Hepatic stellate cell (primary cell): ENCODE data around the gene RASGRP3.
A peak's percentile ranks its signal among the peaks of the same experiment; 100 is the strongest.
"Not testable (repeated sequence)": the region's sequence is repeated elsewhere in the genome, so short reads cannot be mapped to it uniquely, and the experiment has no call there.

ENCODE experiments used
- DNase-seq: peaks from one replicate; pipeline ENCODE4 v3.0.0; 2011; ENCODE audit warnings: low spot score

RASGRP3 gene, protein sequence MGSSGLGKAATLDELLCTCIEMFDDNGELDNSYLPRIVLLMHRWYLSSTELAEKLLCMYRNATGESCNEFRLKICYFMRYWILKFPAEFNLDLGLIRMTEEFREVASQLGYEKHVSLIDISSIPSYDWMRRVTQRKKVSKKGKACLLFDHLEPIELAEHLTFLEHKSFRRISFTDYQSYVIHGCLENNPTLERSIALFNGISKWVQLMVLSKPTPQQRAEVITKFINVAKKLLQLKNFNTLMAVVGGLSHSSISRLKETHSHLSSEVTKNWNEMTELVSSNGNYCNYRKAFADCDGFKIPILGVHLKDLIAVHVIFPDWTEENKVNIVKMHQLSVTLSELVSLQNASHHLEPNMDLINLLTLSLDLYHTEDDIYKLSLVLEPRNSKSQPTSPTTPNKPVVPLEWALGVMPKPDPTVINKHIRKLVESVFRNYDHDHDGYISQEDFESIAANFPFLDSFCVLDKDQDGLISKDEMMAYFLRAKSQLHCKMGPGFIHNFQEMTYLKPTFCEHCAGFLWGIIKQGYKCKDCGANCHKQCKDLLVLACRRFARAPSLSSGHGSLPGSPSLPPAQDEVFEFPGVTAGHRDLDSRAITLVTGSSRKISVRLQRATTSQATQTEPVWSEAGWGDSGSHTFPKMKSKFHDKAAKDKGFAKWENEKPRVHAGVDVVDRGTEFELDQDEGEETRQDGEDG

DNA sequence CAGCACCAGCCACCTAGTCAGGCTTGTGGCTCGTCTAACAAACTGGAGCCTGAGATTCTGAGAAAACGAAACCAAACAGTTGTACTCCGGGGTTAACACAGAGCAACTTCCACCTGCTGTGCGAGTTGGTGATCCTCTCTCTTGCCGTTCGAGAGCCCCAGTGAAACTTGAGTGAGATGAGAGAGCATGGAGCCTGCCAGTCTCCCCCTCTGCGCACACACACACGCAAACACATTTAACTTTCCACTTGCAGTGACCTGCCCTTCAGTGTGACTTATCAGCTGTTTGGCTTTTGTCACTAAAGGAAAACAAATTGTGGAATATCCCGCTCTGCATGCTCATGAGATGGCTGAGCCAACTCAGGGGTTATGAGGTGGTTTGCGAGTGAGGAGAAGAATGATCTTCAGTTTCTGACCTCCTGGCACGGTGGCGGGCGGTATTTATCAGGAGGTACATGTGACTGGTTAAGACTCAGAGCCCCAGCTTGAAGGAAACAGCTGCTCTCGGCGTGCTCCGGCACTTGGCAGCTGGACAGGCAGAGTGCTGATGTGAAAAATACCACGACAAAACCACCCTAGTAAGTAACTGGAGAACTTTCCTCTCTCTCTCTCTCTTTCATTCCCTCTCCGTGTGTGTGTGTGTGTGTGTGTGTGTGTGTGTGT, at the start of gene RASGRP3:
TSS of gene RASGRP3 (plus strand) at position 519 of the 662 bp plus-strand sequence. CDS start 38,488 bp downstream, outside the sequence.
- peak; percentile 75 for DNase-seq

DNA sequence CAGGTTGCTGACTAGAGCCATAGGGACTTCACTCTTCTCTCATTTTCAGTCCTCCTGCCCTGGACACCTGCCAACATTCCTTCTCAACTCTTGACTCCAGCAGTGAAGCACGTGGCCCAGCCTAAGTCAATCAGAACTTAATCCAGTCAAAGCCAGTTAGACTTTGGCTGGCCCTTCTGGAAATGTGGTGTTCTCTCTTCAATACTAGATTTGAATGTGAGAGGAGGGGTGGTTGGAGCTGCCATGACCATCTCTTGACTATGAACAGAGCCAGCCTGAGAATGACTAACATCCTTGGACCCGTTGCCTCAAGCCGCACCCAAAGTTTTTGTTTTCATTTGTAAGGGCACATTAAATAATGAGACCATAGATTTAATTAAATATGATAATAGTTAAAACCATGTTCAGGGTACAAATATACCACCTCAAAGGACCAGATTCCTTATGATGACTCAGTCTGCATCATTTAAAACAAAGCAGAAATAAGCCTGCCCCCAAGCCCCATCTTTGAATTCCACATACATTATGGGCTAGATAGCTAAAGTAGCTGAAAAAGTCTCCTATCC, 49.7 kb upstream of the RASGRP3 start:
- DNase-seq, result peak; percentile 49

DNA sequence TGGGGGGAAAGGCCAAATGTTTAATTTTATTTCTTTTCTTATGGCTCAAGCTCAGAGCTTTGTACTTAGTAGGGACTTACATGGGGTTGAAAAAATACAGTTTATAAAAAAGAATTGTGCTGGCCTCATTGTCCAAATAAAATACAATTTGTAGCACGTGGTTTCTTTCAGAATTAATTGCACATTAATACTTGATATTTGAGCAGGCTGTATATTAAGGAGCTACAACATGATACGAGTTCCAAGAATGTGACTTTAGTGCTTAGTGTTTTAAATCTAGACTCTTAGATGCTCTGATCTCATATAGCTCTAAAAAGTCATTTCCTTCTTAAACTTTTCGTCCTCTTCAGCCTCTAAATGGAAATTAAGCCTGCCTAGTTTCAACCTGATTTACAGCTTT, 46.4 kb upstream of the RASGRP3 start:
- no peak for DNase-seq

DNA sequence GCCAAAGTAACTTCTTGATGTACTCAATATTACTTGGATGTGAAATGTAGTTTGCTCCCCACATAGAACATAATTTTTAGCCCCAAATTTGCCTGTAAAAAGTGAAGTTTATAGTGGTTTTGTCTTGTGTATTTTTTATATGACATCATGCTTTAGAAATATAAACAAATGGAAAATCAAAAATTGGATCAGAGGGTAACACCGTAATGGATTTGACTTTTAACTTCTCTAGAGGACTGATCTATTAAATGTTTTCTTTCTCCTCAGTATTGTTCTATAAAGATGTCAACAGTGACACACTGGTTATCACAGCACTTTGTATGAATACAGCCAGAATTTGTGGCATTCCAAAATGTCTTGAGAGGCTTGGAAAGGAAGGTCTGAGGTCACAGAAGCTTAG, 45.6 kb upstream of the RASGRP3 start:
- DNase-seq, result no peak

DNA sequence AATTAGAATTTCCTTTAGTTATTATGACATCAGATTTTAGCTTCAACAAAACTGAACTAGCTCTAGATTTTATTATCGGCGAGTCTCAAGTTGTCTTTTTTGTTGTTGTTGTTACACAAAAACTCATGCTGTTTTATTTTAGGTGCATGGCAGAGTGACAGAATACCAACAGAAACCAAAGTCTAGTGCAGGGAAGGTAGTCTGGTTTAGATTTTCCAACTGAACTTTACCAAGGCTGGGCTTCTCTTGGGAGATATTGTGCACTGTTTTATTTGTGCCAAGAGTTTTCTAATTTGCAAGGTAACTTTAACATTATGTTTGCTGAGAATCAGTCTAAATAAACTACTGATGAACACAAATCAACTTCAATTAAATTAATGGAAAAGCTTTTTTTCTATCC, 43.6 kb upstream of the RASGRP3 start:
- no peak for DNase-seq

DNA sequence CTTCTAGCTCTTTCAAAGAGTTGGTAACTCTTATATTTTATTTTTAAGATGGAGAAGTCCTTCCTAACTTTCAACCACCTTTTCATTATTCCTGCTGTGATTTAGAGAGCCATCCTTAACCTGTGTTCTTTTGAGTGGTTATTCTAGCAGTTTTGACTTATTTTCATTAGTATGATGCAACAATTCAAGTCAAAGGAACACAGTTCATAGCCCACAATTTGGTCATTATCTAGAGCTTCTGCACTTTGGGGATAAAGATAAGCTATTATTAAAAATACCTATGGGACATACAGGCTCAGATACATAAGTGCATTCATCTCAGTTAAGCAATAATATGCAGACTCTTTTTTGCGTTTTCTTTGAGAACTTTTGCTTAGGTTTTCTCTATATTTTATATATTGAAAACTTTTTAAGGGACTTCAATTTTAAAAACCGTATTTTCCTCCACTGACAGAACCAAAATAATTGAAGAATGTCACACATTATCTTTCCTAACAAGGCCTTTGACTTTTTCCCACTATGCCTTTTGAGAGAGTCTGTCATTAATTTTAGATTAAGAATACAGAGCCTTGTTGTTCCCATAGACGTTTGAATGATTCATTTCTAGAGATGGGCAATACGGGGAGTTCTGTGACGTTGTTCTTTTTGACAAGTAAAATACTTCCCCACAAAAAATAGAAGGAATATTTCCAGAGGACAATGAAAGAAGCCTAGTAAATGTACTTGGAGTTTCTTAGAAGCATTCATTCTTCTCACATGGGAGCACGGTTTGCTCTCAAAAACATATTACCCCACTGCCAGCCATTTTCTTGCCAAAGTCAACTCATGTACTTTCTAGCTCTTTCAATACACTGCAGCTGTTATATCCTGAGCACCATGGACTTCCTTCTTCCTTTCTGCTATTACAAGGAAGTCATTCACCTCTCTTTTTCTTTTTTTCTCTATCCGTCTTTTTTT, 42.9 kb upstream of the RASGRP3 start:
- DNase-seq, result no peak

DNA sequence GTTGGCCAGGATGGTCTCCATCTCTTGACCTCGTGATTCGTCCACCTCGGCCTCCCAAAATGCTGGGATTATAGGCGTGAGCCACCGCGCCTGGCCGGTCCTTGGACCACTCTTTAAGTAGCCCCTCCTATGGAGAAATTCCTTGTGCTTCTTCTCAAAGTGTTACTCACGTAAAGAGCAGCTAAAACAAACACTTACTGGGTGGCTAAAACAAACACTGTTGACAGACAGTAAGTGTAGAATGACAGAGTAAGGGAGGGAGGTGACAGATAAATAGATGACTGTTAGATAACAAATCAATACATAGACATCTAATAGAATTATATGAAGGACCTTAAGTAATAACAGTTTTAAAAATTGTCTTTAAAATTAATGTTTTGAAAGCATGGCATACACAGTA, 40.9 kb upstream of the RASGRP3 start:
- no peak for DNase-seq

DNA sequence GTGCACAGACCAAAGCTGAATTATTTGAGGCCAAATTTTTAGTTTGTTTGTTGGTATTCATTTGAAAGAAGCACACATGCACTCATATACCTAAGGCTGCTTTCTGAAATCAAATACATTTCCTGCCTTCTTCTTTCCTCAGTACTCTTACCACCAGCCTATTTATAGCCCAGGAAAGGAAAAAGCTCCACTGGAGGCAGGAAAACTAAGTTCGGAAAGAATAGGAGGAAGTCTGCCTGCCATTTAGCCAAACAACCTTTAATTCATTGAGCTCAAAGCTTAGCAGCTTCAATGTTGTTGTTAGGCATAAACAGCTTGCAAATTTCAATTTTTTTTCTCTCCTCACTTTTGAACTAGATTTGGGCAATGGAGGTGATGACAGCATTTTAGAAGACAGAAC, 40.4 kb upstream of the RASGRP3 start:
- DNase-seq, result no peak

DNA sequence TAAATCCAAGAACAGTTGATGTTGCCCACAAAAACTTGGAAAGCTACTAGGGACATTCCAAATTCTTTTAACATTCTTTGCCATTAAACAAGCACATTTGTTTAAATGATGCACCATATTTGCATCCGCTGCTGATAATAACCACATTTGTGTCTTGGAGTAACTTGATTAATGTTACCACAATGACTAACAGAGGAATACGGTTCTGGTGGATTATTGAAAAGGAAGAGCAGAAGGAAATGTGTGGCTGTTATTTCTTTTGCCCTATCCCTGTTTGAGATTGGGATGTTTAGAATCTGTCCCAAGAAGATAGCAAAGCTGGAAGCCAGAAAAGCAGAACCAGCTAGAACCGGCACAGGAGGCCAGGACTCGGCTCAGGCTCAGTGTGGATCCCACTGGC, 39.2 kb upstream of the RASGRP3 start:
- peak; percentile 73 for DNase-seq

DNA sequence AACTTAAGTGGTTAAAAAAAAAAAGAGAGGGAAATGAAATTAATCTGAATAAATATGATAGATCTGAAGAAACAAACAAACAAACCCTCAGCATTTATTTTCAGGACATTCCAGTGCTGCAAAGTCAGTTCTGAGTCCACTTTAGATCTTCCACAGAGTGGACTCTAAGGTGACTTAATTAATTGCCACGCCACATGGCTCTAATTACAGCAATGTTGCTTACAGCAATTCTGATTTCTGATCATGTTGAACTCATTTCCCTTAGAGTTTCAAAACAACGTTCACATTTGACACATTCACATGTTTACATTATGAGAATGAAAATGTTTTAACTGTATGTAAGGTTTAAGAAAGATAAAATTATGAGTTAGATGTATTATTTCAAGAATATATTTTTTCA, 38.6 kb upstream of the RASGRP3 start:
- no peak for DNase-seq

DNA sequence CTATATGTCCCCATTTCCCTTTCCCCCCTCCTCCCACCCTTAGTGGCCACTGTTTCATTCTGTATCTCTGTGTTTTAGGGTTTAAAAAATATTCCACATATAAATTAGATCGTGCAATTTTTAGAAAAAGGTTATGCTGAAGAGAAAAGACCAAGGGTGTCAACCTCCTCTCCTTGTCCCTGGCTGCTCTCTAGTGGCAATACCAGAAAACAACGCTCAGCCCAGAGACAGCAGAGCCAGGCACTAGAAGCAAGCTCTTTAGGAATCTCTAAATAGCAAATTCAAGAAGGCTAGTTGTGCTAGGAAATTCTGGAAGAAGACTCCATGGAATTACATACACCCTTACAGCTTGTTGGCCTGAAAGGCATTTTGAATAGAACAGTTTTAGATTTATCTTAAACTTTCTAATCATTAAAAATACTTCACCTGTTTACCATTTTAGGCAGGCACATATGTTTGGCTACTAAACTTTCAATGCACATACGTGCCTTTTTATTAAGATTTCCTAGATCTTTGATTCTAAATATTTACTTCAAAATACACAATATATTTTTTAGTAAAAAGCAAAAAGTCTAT, 35.1 kb upstream of the RASGRP3 start:
- peak; percentile 65 for DNase-seq

DNA sequence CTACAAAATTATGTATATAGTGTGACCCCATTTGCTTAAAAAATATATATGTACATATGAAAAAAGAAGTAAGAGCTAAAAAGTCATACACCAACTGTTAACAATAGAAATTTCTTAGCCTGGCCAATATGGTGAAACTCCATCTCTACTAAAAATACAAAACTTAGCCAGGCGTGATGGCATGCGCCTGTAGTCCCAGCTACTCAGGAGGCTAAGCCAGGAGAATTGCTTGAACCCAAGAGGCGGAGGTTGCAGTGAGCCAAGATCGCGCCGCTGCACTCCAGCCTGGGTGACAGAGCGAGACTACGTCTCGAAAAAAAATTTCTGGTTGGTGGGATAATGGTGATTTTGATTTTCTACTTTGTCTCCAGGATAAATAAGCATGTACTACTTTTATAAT, 34.4 kb upstream of the RASGRP3 start:
- DNase-seq, result not testable (repeated sequence)

DNA sequence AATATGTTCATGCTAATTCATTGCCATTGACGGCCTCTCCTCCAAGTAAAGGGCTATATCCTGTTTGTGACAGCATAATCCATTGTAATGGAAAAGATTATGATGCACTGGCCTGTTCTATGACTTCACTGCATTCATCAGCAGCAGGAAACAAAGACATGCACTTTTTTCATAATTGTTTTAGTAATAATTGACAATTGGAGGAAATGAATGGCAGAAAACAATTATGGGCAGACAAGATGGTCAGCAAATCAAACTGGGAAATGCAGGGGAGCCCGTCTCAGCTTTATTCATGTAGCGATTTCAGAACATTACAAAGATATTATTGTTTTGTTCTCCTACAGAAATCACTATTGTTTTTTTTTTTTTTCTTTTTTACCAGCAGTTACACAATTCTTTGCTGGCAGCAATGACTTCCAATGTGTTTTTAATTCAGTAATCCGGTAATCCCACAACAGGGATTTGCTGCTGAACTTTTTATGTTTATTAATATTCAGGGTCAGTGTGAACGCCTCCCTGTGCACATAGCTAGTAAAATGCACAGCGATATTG, 33.8 kb upstream of the RASGRP3 start:
- DNase-seq, result no peak

DNA sequence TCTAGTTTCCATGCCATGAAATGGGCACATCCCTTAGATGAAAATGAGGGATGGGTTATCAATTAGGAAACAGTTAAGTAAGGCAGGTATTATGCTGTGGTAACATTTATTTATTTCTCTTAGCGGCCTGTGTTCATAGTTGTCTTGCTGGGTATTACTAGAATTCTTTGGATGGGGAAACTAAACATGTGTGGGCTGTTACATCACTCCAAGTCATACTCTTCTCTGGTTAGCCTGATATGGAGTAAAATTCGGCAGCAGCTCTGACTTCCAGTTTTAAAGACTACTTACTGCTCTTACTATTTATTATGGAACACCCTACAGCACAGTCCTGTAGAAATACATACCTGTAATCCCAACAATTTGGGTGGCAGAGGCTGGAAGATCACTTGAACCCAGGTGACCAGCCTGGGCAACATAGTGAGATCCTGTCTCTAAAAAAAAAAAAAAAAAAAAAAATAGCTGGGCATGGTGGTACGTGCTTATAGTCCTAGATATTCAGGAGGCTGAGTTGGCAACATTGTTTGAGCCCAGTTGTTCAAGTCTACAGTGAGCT, 33.1 kb upstream of the RASGRP3 start:
- no peak for DNase-seq

DNA sequence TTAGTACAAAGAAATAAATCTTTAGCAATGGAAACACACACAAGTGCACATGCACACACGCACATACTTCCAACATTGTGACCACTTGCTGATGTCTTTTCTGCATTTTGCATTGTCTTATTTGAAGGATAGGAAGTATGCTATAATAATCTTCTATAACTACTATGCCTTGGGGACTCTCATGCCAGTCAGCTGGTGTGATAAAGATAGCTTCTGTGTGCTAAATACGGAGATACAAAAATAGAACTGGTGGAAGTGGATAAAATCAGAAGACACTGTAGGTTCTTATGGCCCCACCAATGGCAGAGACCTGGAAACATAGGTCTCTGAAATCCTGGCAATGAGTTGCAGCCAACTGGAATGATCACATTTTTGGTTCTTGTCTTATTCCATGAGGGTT, 31.5 kb upstream of the RASGRP3 start:
- DNase-seq, result no peak

DNA sequence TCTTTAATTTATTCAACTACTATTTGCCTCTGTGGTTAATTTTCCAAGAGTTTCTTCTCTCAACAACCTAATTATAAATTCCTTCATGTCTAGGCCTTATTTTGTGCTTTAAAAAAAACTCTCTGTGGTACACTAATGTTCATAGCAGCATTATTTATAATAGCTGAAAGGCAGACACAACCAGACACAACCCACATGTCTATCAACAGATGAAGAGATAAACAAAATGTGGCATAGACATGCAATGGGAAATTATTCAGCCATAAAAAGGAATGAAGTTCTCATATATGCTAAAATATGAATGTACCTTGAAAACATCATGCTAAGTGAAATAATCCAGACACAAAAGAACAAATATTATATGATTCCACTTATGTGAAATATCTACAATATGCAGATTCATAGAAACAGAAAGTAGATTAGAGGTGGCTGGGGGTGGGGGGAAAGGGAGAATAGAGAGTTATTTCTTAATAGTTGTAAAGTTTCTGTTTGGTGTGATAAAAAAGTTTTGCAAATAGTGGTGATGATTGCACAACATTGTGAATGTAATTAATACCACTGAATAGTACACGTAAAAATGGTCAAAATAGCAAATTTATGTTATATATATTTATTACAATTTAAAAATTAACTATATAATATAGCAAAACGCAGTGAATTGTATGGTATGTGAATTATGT, 28.1 kb upstream of the RASGRP3 start:
- no peak for DNase-seq

DNA sequence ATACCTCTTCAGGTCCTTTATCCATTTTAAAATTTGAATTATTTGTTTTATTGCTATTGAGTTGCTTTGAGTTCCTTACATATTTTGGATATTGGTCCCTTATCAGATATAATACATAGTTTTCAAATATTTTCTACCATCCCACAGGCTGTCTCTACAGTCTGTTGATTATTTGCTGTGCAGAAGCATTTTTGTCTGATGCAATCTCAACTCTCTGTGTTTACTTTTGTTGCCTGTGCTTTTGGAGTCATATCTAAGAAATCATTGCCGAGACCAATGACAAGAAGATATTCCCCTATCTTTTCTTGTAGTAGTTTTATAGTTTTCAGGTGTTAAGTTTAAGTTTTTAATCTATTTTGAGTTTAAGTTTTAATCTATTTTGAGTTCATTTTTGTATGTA, 25.2 kb upstream of the RASGRP3 start:
- DNase-seq, result no peak

DNA sequence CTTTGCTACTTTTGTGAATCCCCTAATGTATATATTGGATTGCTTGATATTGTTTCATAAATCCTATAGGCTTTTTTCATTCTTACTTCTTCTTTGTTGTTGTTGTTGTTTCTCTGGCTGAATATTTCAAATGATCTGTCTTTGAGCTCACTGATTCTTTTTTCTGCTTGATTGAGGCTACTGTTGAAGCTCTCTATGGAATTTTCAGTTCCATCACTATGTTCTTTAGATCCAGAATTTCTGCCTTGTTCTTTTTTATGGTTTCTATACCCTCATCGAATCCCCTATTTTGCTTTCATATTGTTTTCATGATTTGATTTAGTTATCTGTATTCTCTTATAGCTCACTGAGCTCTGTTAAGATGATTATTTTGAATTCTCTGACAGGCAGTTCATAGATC, 24.6 kb upstream of the RASGRP3 start:
- no peak for DNase-seq

DNA sequence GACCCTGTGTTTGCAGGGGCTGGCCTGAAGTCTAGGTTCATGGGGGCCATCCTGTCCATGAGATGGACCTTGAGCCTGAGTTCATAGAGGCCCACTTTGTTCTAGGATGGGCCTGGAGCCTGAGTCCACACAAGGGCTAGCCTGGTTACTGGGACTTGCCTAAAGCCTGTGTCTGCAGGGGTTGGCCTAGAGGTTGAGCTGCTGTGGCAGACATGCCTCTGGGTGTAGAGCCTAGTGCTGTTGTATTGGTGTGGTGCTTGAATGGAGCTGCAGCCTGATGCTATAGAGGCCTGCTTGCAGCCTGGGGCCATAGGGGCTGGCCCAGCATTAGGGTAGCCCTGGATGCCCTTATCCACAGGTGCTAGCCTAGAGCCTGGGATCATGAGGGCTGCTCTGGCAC, 23.9 kb upstream of the RASGRP3 start:
- no peak for DNase-seq

DNA sequence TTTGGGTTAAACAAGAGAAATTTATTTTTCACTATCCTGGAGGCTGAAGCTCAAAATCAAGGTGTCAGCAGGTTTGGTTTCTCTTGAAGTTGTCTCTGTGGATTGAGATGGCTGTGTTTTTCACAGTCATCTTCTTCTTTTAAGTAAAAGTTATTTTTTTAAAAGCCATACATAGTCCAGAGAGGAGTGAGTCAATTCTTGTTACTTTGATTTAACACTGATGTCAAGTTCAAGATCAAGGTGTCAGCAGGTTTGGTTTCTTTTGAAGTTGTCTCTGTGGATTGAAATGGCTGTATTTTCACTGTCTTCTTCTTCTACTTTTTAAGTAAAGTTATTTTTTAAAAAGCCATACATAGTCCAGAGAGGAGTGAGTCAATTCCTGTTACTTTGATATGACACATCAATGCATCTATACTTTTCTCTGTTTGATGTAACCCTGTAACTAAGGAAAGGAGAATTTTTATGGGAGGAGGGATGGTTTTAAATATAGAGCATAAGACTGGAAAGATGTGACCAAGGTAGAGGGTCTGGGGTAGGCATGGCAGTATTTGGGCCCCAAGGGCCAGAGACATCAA, 22.5 kb upstream of the RASGRP3 start:
- no peak for DNase-seq
